ENCODE data around the gene TUNAR. TPM values are rescaled to one million over a fixed set of nuclear protein-coding genes. Genes with fewer than 3 reads are reported as not detected.
A peak's percentile ranks its signal among the peaks of the same experiment; 100 is the strongest.

Gene TUNAR
- total and polyA plus RNA-seq, 2 of the 4 experiments (the other 2 are of a cell fraction) = not detected

DNA sequence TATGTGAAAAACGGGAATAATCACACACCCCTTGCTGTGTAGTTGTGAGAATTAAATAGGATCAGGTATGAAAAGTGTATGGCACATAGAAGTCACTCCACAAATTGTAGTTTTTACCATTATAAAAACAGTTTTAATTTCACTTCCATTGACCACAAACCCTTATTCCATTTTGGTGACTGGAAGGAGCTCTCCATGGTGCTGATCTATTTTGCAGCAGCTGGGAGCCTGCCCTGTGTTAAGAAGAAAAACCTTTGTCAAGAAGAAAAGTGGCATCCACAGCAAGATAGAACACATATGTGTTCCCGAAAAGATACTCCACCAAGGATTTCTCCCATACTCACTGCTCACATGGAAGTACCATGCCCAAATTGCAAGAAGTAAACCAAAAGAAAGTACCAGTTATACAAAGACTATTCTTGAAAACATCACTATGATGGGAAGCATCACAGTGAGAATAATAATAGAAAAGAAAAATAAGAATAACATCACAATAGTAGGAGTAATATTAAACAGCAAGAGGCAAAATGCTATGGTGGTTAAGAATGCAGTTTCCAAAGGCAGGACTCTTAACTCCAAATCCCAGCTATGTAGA, 58.7 kb downstream of the TUNAR start:
- H3K79me1 ChIP-seq (ENCODE audit: low read depth in 1 of 2, low read length in 2 of 2) = no peaks in the 10 kb centered on the region
- in situ Hi-C loops (cut with MboI; ENCODE audit: low sequenced_read_pairs) (no loop called here), intact Hi-C loops (cut with micrococcal nuclease) (no loop called here), dilution Hi-C loops (cut with HindIII; ENCODE audit: low sequenced_read_pairs, unreplicated experiment) (no loop called here)
- no peak overlapping the region for H4K91ac ChIP-seq (ENCODE audit: insufficient read depth, low read depth, low read length)
- no peak overlapping the region for H4K8ac ChIP-seq (ENCODE audit: low read depth in 2 of 2, low read length in 2 of 2)
- H2BK5ac ChIP-seq (ENCODE audit: low read depth, low read length, poor library complexity, severe bottlenecking) = no peak overlapping the region
- no peak overlapping the region for H3K4me3 ChIP-seq (ENCODE audit: insufficient read depth, low read depth, low read length)
- no peak overlapping the region for H2BK15ac ChIP-seq (ENCODE audit: low read depth, low read length)
- no peak overlapping the region for H2AK9ac ChIP-seq (replicated peaks; ENCODE audit: low read depth, low read length, poor library complexity)
- CTCF ChIA-PET = no interaction called here
- H3K36me3 ChIP-seq (ENCODE audit: control insufficient read depth, insufficient read depth, low read length) = no peaks in the 10 kb centered on the region
- H3K4me1 ChIP-seq (ENCODE audit: control insufficient read depth, insufficient read depth, low read length) = no peaks in the 10 kb centered on the region
- H3K56ac ChIP-seq (ENCODE audit: extremely low read depth, insufficient read depth, low read length) = no peak overlapping the region
- no TSS peak for BruUV-seq (replicated peaks)
- no CpG with 5 or more reads among the region's 2 CpGs for WGBS, 2 experiments (ENCODE audit: extremely low coverage in 2 of 2, insufficient read length in 1 of 2)
- POLR2A ChIA-PET (ENCODE audit: unreplicated experiment) = no interaction called here
- H3K23ac ChIP-seq (ENCODE audit: low read depth, low read length) = no peak overlapping the region
- TF ChIP-seq MAFK (IDR thresholded peaks at IDR 0.05; ENCODE audit: low read depth, low read length) (no peak), BHLHE40 (IDR thresholded peaks at IDR 0.05; ENCODE audit: low read depth, low read length) (no peak), SMC3 (IDR thresholded peaks at IDR 0.05; ENCODE audit: low read depth, low read length) (no peak), RCOR1 (IDR thresholded peaks at IDR 0.05; ENCODE audit: insufficient replicate concordance, low read length) (no peak), MAZ (IDR thresholded peaks at IDR 0.05; ENCODE audit: borderline replicate concordance, low read depth, low read length) (no peak), RAD21 (IDR thresholded peaks at IDR 0.05; ENCODE audit: low read length) (no peak)
- no peak overlapping the region for H3K9ac ChIP-seq (ENCODE audit: low read depth, low read length)
- no peak overlapping the region for H3K18ac ChIP-seq (ENCODE audit: low read depth, low read length)
- no peak overlapping the region for H2BK120ac ChIP-seq (ENCODE audit: low read depth, low read length)
- H3K4ac ChIP-seq (ENCODE audit: low read depth, low read length) = no peak overlapping the region
- no peak overlapping the region for H2AFZ ChIP-seq (replicated peaks; ENCODE audit: low read length, poor library complexity)
- no peak overlapping the region for H3K27ac ChIP-seq (ENCODE audit: insufficient read depth, low read length)
- H3K9me1 ChIP-seq (ENCODE audit: insufficient read depth, low read length) = no peaks in the 10 kb centered on the region
- H3K9me3 ChIP-seq (ENCODE audit: control insufficient read depth, insufficient read depth, low read length) = no peaks in the 10 kb centered on the region
- H3K14ac ChIP-seq (replicated peaks; ENCODE audit: low read depth, low read length) = no peak overlapping the region
- H4K20me1 ChIP-seq (ENCODE audit: insufficient read depth, low read length) = no peaks in the 10 kb centered on the region
- no peaks in the 10 kb centered on the region for H3K27me3 ChIP-seq (ENCODE audit: control insufficient read depth, insufficient read depth, low read length)
- ATAC-seq (ENCODE audit: low read depth) (peak; percentile 65), DNase-seq (peak; percentile 41)
- H2AK5ac ChIP-seq (ENCODE audit: low read depth, low read length) = no peak overlapping the region
- H2BK20ac ChIP-seq (ENCODE audit: low read depth, low read length) = no peak overlapping the region
- no peak overlapping the region for H3K4me2 ChIP-seq (ENCODE audit: low read depth, low read length)
- no peak overlapping the region for H4K5ac ChIP-seq (ENCODE audit: low read depth, low read length)
